SKM-1 (cell line): ENCODE measurements around the gene C16orf78.
"Not testable (repeated sequence)": the region's sequence is repeated elsewhere in the genome, so short reads cannot be mapped to it uniquely, and the experiment has no call there.

Experiments used
- DNase-seq: peaks from one replicate; lab custom pipeline; 2025; ENCODE audit not compliant: unreplicated experiment; lab: John Stamatoyannopoulos, UW

Gene C16orf78

GRCh38 chr16:49349446-49350168 lies 24.0 kb upstream of the C16orf78 start:
- no peak for DNase-seq

GRCh38 chr16:49350265-49351095 lies 23.1 kb upstream of the C16orf78 start:
- no peak for DNase-seq

- no peak for DNase-seq
These were observed 22.5 kb upstream of the C16orf78 start for GRCh38 chr16:49351096-49351487.

- no peak for DNase-seq
These were observed 20.7 kb upstream of the C16orf78 start for GRCh38 chr16:49352892-49353291.

GRCh38 chr16:49353680-49354079 lies 19.9 kb upstream of the C16orf78 start:
- no peak for DNase-seq

GRCh38 chr16:49354101-49354500 lies 19.5 kb upstream of the C16orf78 start:
- no peak for DNase-seq

- DNase-seq: no peak
These were observed 18.6 kb upstream of the C16orf78 start for GRCh38 chr16:49354991-49355390.

GRCh38 chr16:49355933-49356665 lies 17.5 kb upstream of the C16orf78 start:
- no peak for DNase-seq

GRCh38 chr16:49356728-49357488 lies 16.7 kb upstream of the C16orf78 start:
- DNase-seq: no peak

- no peak for DNase-seq
These were observed 14.0 kb upstream of the C16orf78 start for GRCh38 chr16:49359591-49359990.

GRCh38 chr16:49361731-49362130 lies 11.9 kb upstream of the C16orf78 start:
- DNase-seq: not testable (repeated sequence)

- no peak for DNase-seq
These were observed 11.4 kb upstream of the C16orf78 start for GRCh38 chr16:49362230-49362629.

GRCh38 chr16:49365711-49366509 lies 7.7 kb upstream of the C16orf78 start:
- DNase-seq: no peak

GRCh38 chr16:49366669-49367068 lies 6.9 kb upstream of the C16orf78 start:
- DNase-seq: no peak

GRCh38 chr16:49369651-49370611 lies 3.7 kb upstream of the C16orf78 start:
- no peak for DNase-seq

- no peak for DNase-seq
These were observed 2.6 kb downstream of the C16orf78 start for GRCh38 chr16:49376206-49376605.

GRCh38 chr16:49377196-49377755 lies 3.7 kb downstream of the C16orf78 start:
- no peak for DNase-seq

GRCh38 chr16:49378238-49378637 lies 4.6 kb downstream of the C16orf78 start:
- DNase-seq: no peak

GRCh38 chr16:49378816-49379215 lies 5.2 kb downstream of the C16orf78 start:
- DNase-seq: no peak
